Glutamatergic neuron (in vitro differentiated cells): ENCODE measurements around the gene NRGN. TPM values are rescaled to one million over a fixed set of nuclear protein-coding genes. Genes with fewer than 3 reads are reported as not detected.

Experiments
- DNase-seq: peaks from one replicate; pipeline ENCODE4 v3.0.0; 2022
- H3K27ac Mint-ChIP-seq: one replicate; pipeline ENCODE4 v1.8.0; 2020; ENCODE audit warnings: mild to moderate bottlenecking, mixed read lengths, inconsistent platforms; ENCODE audit not compliant: unreplicated experiment
- H3K27me3 Mint-ChIP-seq: one replicate; pipeline ENCODE4 v1.8.0; 2020; ENCODE audit warnings: mild to moderate bottlenecking, moderate library complexity, mixed read lengths, inconsistent platforms; ENCODE audit not compliant: unreplicated experiment
- H3K36me3 Mint-ChIP-seq: one replicate; pipeline ENCODE4 v1.8.0; 2020; ENCODE audit warnings: mild to moderate bottlenecking, mixed read lengths, inconsistent platforms; ENCODE audit not compliant: unreplicated experiment
- H3K4me1 Mint-ChIP-seq: one replicate; pipeline ENCODE4 v1.8.0; 2020; ENCODE audit warnings: mild to moderate bottlenecking, low read depth, mixed read lengths, inconsistent platforms; ENCODE audit not compliant: unreplicated experiment
- H3K4me3 Mint-ChIP-seq: one replicate; pipeline ENCODE4 v1.8.0; 2020; ENCODE audit warnings: mild to moderate bottlenecking, mixed read lengths, inconsistent platforms; ENCODE audit not compliant: unreplicated experiment
- H3K9me3 Mint-ChIP-seq: one replicate; pipeline ENCODE4 v1.8.0; 2020; ENCODE audit warnings: mild to moderate bottlenecking, moderate library complexity, mixed read lengths, inconsistent platforms; ENCODE audit not compliant: unreplicated experiment
- CTCF ChIP-seq: fragments of 200-600 bp; sonication (generic); IDR thresholded peaks from one replicate; pipeline ENCODE4 v1.5.0; 2021; ENCODE audit not compliant: partially characterized antibody, unreplicated experiment
- total RNA-seq: library from RNA; stranded (reverse); fragmentation: NEBNext Ultra II Directional; extraction: Animal tissue kit (Norgen Biotek cat#: 25700); gene quantifications from one replicate; pipeline ENCODE4 v1.2.1, GENCODE V29; 2021; ENCODE audit not compliant: unreplicated experiment

The NRGN gene
- total RNA-seq, 1 donor from 2014 or later, result 28.9 TPM

- no peak for TF ChIP-seq CTCF
- Mint-ChIP-seq H3K36me3 (no peaks in the 10 kb centered on the region), H3K9me3 (peaks cover 8% of the 10 kb centered on the region), H3K27ac (peak overlapping the region; percentile 65), H3K4me3 (peak overlapping the region; percentile 84), H3K27me3 (peaks cover 14% of the 10 kb centered on the region), H3K4me1 (peaks cover 35% of the 10 kb centered on the region)
- peak; percentile 51 for DNase-seq
Observed at GRCh38 chr11:124719534-124719933, 20.2 kb upstream of the NRGN start.

GRCh38 chr11:124722176-124722575 is 17.6 kb upstream of the NRGN start:
- H3K36me3 Mint-ChIP-seq, result no peaks in the 10 kb centered on the region
- H3K9me3 Mint-ChIP-seq, result peaks cover 16% of the 10 kb centered on the region
- no peak for DNase-seq
- peaks cover 54% of the 10 kb centered on the region for H3K4me1 Mint-ChIP-seq
- TF ChIP-seq CTCF, result no peak
- H3K27ac Mint-ChIP-seq, result no peak overlapping the region
- no peak overlapping the region for H3K4me3 Mint-ChIP-seq
- H3K27me3 Mint-ChIP-seq, result peaks cover 10% of the 10 kb centered on the region

- no peak for TF ChIP-seq CTCF
- DNase-seq, result peak; percentile 21
- Mint-ChIP-seq H3K4me3 (peak overlapping the region; percentile 43), H3K36me3 (no peaks in the 10 kb centered on the region), H3K27ac (peak overlapping the region; percentile 10), H3K4me1 (peaks cover 41% of the 10 kb centered on the region), H3K9me3 (peaks cover 13% of the 10 kb centered on the region), H3K27me3 (peaks cover 8% of the 10 kb centered on the region)
Observed at GRCh38 chr11:124724979-124725718, 14.6 kb upstream of the NRGN start.

- Mint-ChIP-seq H3K36me3 (no peaks in the 10 kb centered on the region), H3K4me1 (peaks cover 36% of the 10 kb centered on the region), H3K4me3 (peak overlapping the region; percentile 43), H3K9me3 (peaks cover 13% of the 10 kb centered on the region), H3K27ac (peak overlapping the region; percentile 15), H3K27me3 (peaks cover 8% of the 10 kb centered on the region)
- no peak for DNase-seq
- no peak for TF ChIP-seq CTCF
Observed at GRCh38 chr11:124725719-124726105, 14.0 kb upstream of the NRGN start.

GRCh38 chr11:124727474-124727873 is 12.3 kb upstream of the NRGN start:
- Mint-ChIP-seq H3K36me3 (no peaks in the 10 kb centered on the region), H3K27me3 (peaks cover 6% of the 10 kb centered on the region)
- DNase-seq, result no peak

More at GRCh38 chr11:124727474-124727873, 12.3 kb upstream of the NRGN start:
- H3K9me3 Mint-ChIP-seq, result peaks cover 13% of the 10 kb centered on the region
- no peak for TF ChIP-seq CTCF
- H3K27ac Mint-ChIP-seq, result peak overlapping the region; percentile 44
- H3K4me3 Mint-ChIP-seq, result peak overlapping the region; percentile 17
- peaks cover 34% of the 10 kb centered on the region for H3K4me1 Mint-ChIP-seq
